NCI-H146 treated with DMSO at 0.1 percent for 48 hours (cell line): ENCODE measurements around the gene CDH4.

Experiments used
- DNase-seq: peaks from one replicate; lab custom pipeline; 2025; ENCODE audit not compliant: unreplicated experiment; lab: John Stamatoyannopoulos, UW

Gene CDH4

DNA sequence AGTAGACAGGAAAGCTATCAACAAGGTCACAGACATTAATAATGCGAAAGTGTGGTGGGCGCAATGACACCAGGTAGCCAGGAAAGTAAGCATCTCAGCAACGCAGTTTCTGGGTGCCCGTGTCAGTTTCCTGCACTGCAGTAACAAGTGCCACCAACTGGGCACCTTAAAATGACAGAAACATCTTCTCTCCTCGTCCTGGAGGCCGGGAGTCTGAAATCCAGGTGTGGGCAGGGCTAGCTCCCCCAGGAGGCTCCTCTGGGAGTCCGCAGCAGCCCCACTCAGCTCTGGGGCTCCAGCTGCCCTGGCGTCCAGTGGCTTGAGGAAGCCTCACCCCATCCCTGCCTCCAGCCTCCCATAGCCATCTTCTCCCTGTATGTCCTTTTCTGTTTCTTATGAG is 426.4 kb downstream of the CDH4 start:
- no peak for DNase-seq

GRCh38 chr20:61679473-61679872 is 427.4 kb downstream of the CDH4 start:
- DNase-seq: no peak

- DNase-seq: no peak
These were observed 428.0 kb downstream of the CDH4 start for GRCh38 chr20:61680096-61680495.

DNA sequence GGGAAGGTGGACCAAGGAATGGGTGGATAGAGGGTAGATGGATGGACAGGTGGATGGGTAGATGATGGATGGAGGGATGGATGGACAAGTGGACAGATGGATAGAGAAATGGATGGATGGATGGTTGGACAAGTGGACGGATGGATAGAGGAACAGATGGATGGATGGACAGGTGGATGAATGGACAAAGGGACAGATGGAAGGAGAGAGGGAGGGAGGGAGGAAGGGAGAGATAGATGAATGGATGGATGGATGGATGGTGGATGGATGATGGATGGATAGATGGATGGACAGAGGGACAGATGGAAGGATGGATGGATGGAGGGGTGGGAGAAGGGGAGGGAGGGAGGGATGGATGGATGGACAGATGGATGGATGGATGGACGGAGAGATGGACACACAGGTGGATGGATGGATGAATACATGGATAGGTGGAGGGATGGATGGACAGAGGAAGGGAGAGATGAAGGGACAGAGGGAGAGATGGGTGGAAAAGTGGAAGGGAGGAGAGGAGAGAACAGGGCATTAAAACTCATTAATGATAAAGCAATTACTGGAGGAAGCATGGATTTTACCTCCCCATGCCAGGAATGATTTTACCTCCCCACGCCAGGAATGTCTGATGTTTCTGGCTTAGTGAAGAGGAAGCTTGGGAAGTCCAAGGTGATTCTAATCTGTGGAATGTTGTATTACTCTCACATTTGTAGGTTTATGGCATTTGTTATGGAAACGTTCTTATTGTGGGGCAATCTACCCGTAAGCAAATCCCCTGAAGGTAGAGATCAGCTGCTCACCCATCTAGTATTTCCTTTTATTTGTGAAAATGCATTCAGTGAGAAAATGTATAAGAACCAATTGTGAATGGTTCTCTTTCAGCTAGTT is 430.3 kb downstream of the CDH4 start:
- no peak for DNase-seq

GRCh38 chr20:61682996-61683681 is 431.1 kb downstream of the CDH4 start:
- DNase-seq: no peak

DNA sequence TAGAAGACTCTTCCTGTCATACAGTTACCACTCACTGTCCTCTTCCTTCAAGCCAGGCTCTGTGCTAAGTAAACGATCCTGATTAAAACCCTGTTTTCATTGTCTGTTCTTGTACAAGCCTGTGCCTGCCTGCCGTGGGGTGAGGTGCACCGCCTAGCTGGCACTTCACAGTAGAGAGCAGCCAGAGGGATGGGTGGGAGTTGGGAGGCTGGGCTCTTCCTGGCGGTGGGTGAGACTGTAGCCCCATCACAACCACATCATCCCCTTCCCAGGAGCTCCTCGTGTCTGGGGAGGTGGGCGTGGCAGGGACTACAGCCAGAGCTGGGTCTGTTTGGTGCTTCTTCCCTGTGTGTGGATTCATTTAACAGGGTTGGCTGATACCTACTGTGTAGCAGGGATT is 431.7 kb downstream of the CDH4 start:
- DNase-seq: no peak

DNA sequence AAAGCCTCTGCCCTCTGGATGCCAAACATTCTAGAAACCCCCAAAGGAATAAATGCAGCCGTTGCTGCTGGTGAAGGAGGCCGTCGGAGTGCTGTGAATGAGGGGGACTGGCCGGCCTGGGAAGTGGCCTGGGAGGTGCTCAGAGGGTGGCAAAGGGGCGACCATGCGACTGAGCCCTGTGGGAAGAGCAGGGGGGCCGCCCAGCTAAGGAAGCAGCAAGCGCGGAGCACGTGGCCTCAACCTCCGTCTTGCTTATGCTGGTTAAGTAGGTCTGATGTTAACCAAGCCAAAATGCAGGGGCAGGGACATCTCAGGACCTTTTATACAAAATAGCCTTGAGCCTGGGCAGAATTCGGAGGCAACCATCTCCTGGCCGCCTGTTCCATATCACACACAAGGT is 432.1 kb downstream of the CDH4 start:
- no peak for DNase-seq

- no peak for DNase-seq
These were observed 432.6 kb downstream of the CDH4 start for GRCh38 chr20:61684583-61685235.

DNA sequence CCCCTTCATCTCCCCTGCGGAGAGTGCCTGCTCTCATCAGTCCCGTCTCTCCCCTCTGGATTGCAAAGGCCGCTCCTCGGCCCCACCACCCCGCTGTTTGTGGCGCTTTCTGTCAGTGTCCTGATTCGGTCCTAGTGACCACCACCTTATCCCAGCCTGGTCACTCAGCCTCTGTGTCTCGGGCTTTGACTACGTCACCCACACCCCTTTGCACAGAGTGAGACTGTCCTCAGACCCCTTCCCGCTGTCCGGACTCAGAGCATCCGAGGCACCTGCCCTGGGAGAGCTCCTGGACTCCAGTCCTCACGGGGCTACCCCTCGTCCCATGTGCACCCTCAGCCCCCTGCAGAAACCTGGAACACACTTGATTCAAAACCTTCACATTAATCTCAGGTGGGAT is 433.4 kb downstream of the CDH4 start:
- DNase-seq: no peak

DNA sequence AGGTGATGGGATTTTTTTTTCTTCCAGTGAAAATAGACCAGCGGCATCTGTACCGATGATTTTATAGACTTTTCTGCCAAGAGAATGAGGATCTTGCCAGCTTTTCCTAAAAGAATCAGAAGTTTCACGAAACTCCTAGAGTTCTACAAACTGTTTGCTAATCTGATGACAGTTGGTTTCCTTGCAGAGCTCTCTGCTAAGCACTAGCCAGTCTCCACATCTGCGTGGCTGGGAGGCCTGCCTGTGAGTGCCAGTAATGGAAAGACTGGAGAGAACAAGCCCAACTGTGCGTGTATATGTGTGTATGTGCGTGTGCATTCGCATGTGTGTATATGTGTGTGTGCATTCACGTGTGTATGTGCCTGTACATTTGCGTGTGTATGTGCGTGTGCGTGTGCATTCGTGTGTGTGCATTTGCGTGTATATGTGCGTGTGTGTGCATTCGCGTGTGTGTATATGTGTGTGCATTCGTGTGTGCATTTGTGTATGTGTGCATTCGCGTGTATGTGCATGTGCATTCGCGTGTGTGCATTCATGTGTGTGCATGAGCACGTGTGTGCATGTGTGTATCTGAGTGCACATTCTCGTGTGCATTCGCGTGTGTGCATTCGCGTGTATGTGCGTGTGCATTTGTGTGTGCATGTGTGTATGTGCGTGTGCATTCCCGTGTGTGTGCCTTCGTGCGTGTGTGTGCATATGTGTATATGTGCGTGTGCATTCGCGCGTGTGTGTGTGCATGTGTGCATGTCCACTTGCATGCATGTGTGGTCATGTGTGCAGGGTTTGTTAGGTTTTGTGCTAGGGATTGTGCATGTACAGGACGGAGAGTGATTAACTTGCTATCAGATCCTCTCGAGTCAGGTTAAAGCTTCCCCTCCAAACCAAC is 434.2 kb downstream of the CDH4 start:
- no peak for DNase-seq

GRCh38 chr20:61688411-61688810 is 436.4 kb downstream of the CDH4 start:
- DNase-seq: no peak

DNA sequence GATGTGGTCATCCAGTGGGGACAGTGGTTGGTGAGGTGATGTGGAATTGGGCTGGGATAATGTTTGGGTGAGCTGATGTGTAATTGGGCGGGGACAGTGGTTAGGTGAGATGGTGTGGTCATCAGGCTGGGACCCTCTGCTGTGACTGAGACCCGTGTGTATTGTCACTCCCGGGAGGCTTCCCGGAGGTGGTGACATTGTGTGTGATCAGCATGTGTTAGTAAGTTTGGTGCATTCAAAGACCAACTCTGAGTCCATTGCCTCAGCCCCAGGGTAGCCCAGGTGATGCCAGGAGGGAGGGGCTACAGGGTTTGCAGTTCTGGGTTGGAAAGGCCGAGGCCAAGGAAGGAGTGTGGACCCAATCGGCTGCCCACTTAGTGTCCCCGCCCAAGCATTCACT is 438.1 kb downstream of the CDH4 start:
- no peak for DNase-seq

GRCh38 chr20:61690993-61691838 is 439.2 kb downstream of the CDH4 start:
- DNase-seq: no peak

DNA sequence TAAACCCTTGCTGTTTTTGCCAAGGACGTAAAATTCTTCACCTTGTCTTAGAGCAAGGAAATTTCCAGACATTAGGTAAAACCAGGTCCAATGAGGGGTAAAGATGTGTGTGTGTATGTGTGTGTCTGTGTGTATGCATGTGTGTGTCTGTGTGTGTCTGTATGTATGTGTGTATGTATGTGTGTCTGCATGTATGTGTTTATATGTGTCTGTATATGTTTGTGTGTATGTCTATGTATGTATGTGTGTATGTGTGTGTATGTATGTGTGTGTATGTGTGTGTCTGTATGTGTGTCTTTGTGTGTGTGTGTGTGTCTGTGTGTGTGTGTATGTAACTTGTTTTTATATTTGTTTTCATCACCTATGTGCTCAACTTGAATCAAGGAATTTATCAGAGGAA is 439.9 kb downstream of the CDH4 start:
- no peak for DNase-seq

DNA sequence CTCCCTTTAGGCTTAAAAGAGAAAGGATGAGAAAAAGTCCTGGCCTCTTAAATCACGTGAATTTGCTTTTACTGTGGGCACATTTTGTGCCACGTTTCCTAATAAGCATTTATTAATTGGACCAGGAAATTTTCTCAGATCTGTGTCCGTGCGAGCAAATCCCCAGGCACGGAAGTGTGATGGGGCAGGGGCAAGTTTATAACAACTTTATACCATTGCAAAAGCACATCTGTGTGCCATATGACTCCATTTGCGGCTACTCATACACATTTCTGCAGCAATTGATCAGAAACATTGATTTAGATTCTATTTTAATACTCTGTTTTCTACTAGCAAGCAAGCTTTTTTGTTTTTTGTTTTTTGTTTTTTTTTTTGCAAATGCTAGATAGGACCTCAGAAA is 440.4 kb downstream of the CDH4 start:
- no peak for DNase-seq

GRCh38 chr20:61693055-61693600 is 441.1 kb downstream of the CDH4 start:
- DNase-seq: no peak

GRCh38 chr20:61694682-61695081 is 442.6 kb downstream of the CDH4 start:
- DNase-seq: no peak

DNA sequence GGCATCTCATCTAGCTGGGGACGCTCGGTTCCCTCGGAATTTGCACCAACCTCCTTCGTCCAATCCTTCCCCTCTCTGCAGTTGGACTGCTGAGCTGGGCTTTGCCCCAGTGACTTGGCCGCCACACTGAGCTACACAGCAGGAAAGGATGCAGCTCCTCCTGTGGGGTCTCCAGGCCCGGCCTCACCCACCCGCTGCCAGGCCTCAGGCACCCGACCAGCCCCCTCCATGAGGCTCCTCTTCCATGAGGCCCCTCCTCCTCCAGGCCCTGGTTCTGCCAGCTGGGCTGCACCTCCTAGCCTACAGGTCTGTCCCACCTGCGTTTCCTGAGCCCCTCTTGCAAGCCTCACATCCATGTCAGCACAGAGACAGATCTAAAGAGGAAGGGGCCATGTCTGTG is 443.7 kb downstream of the CDH4 start:
- no peak for DNase-seq

DNA sequence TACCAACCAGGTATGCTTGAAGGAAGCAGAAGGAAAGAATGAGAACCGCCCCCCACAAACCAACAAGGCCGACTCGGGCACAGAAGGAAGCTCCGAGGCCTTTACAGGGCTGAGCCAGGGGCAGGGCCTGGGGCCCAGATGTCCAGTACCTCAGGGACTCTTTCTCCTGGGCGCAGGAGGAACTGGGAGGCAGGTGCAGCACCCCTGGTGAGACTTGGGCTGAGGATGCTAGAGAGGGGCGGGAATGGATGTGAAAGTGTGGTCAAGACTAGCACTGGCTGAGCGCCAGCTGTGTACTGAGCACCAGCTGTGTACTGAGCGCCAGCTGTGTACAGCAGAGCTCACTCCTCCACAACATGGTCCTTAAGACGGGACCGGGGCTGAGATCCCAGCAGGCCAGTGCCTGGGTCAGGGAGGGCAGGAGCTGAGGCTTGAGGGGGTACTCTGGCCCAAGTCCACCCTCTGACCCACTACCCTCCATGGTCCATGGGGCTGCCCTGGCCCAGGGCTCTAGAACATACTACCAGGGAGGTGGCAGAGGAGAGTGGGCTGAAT is 444.2 kb downstream of the CDH4 start:
- DNase-seq: no peak
